CD4-positive, alpha-beta T cell treated with Interleukin-21 for 1 hour (primary cell): ENCODE measurements around the gene ZBTB49.
A peak's percentile ranks its signal among the peaks of the same experiment; 100 is the strongest.
"Not testable (repeated sequence)": the region's sequence is repeated elsewhere in the genome, so short reads cannot be mapped to it uniquely, and the experiment has no call there.

ENCODE experiments used
- DNase-seq: peaks from one replicate; pipeline ENCODE4 v3.0.0-alpha.2; 2020

ZBTB49 gene, protein sequence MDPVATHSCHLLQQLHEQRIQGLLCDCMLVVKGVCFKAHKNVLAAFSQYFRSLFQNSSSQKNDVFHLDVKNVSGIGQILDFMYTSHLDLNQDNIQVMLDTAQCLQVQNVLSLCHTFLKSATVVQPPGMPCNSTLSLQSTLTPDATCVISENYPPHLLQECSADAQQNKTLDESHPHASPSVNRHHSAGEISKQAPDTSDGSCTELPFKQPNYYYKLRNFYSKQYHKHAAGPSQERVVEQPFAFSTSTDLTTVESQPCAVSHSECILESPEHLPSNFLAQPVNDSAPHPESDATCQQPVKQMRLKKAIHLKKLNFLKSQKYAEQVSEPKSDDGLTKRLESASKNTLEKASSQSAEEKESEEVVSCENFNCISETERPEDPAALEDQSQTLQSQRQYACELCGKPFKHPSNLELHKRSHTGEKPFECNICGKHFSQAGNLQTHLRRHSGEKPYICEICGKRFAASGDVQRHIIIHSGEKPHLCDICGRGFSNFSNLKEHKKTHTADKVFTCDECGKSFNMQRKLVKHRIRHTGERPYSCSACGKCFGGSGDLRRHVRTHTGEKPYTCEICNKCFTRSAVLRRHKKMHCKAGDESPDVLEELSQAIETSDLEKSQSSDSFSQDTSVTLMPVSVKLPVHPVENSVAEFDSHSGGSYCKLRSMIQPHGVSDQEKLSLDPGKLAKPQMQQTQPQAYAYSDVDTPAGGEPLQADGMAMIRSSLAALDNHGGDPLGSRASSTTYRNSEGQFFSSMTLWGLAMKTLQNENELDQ

DNA sequence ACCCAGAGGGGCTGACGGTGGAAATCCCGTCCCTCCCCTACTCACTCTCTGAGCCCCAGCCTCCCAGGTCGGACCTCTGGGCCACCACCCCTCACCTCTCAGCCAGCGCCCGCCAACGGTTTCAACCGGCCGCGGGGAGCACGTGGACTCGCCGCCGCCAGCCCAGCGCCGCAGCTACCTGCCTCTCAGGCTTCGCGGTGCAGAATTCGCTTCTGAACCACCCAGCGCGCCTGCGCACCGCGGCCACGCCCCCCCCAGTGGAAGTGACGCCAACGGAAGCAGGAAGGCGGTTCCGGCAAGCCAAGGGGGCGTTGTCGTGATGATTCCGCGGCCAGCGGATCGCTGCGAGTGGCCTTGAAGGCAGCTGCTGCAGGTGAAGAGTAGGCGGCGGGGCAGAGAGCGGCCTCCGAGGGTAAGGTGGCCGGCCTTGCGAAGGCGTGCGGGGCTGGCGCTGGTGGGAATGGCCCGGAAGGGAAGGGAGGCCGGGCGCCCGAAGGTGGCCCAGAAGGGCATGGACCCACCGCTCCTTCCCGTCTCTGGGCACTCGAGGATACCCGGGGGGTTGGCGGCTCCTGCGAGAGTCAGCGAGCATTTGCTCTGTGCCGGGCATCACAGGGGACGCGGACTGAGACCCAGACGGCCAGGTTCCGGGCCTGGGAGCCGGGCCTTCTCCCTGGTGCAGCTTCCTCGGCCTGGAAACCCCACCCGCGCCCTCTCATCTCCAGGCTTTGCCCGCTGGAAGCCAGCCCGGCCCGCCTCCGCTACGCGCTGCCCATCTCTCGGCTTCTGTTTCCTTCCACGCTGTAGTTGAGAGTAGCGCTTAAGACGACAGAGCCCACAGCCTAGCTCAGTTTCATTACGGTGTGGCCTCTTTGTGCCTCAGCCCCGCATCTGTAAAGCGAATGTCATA is at the start of gene ZBTB49, which contains the start of gene LYAR:
ZBTB49 (plus strand) TSS at position 311 of the 910 bp plus-strand sequence. CDS start 9,695 bp downstream, outside the sequence.
LYAR (minus strand) TSS at position 214 of the 910 bp plus-strand sequence. CDS start 6,412 bp downstream, outside the sequence.
- DNase-seq, result peak; percentile 97

DNA sequence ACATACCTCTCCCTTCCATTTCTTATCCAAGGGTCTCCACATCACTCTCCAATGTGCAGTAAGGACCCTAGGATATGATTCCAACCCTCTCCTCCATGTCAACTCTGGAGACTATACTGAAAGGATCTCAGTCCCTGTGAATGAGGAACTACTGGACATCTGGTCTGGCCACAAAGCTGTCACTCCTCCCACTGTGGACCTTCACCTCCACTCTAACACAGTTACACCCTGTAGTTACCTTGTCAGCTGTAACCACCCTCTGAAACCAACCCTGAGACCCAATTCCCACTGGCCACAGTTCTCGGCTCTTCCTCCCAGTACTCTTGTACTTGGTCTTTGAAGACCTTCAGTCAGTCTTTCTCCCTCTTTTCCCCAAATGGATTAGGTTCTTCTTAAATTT is 44.9 kb upstream of the ZBTB49 start:
- DNase-seq, result no peak

DNA sequence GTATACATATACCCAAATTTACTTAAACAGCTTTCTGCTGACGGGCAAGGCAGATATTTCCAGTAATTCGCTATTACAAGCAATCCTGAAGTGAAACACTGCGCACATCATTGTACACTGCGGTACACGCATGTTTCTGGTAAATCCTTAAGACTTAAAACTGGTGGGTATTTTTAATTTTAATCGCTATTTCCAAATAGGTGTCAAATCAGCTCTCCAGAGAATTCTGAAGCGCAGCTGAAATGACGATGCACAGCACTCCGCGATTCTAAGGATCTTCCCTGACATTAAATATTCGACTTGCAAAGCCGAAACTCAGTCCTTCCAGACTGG is 42.4 kb upstream of the ZBTB49 start:
- DNase-seq, result no peak

DNA sequence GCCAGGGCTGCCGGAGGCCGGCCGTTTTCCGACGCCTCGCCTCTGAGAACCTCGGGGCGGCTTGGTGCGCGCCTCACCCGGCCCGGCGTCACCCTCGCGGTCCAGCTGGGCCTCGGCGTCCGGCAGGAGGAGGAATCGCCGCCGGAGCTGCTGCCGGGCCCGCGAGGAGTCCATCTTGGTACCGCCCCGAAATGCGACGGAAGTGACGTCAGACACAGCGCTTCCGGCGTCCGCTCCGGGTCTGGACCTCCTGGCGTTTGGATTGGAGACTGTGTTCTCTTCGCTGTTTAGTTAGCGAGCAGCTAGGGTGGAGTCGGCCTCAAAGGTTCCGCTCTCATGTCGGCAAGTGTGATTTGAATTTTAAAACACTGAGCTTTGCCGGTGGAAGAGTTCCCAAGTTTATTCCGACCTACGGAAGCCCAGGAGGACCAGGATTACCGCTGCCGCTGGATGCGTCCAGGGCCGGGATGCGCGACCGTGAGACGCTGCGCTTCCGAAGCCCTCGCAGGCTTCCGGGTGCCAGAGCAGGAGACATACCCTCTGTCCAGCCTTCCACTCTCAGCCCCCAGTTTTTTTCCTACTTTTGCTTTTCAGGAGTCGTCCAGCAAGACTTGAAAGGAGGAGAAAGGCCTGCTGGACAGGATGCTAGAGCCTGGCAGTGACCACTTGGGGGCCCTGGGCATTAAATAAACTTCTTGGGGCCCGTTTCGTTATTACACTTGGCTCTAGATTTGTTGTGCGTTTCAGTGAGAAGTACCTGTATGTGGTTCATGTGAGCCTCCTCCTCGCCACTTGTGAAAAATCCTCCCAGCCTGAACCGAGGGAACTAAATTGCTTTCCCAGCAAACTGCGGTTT is 41.8 kb upstream of the ZBTB49 start, which contains the start of gene TMEM128:
TMEM128 (minus strand) TSS at position 195 of the 856 bp plus-strand sequence; CDS start at position 174, 21 bp downstream.
- peak; percentile 94 for DNase-seq

DNA sequence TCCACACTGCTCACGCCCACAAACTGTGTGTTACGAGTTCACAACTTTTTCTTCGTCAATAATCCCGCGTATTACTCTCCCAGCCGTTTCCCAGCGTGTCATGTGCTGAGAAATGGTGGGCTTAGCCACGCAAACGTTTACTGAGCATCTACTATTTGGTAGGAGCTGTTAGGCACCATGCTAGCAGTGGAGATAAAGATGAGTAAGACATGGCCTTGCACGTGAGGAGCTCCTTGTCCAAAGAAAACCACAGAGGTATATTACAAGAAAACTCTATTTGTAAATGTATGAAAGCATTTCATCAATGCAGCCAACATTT is 41.2 kb upstream of the ZBTB49 start:
- peak; percentile 3 for DNase-seq

DNA sequence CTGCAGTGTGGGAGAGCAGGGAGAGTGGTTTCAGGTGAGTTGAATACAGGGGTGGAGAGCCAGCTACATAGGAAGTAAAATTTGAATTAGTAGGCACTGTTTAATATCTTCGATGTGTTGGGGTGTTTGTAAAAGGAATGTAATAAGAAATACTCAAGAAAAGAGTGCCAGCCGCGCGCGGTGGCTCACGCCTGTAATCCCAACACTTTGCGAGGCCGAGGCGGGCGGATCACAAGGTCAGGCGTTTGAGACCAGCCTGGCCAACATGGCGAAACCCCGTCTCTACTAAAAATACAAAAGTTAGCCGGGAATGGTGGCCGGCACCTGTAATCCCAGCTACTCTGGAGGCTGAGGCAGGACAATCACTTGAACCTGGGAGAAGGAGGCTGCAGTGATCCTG is 40.7 kb upstream of the ZBTB49 start:
- DNase-seq, result not testable (repeated sequence)

DNA sequence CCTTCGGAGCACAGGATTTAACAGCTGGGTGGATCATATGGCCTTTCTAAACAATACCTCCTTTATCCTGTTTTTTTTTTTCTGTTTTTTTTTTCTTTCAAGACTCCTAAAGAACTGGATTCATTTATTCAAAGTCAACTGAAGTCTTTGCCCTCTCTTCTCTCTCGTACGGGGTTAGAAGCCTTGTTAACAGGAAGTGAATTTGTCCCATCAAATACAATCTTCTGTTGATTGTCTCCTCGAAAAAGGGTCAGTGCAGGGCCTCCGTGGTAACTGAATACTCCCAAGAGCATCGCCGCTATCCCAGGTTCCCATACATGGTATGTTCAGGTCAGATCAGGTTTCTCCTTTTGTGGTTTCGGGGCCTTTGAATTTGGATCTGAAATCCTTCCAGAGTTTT is 40.2 kb upstream of the ZBTB49 start:
- DNase-seq, result no peak

DNA sequence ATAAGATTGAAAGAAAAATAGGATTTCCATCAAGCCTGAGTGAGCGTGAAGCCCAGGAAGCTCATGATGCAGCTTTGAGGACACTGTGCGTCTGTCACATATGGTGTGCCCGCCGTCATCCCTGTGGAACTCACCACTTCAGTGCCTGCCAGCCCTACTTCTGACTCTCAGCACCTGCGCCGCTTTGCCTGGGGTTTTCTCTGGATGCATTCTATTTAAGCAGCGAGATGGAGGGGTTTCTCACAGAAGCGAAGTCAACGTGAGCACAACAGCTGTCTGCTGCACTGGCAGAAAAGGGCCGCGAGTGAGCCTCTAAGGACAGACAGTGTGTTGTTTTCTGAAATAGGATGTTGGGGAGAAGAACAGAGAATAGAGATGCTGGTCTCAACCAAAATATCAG is 35.9 kb upstream of the ZBTB49 start:
- DNase-seq, result no peak

DNA sequence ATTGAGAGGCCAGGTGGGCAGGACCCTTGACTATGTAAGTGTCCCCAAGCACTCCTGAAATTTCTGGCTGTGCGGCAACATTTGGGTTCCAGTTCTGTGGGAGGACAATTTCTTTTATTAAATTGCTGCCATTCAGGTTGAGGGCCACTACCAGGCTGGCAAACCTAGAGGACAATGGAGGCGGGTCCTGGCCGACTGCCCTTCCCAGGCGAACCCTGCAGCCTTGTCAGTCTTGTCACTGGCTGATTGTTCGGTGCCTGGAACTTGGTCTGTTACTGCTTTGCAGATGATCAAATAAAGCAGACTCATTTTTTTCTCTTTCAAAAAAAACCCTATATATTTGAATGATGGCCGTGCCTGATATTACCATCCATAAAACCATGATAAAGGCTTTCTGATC is 35.4 kb upstream of the ZBTB49 start:
- DNase-seq, result no peak

DNA sequence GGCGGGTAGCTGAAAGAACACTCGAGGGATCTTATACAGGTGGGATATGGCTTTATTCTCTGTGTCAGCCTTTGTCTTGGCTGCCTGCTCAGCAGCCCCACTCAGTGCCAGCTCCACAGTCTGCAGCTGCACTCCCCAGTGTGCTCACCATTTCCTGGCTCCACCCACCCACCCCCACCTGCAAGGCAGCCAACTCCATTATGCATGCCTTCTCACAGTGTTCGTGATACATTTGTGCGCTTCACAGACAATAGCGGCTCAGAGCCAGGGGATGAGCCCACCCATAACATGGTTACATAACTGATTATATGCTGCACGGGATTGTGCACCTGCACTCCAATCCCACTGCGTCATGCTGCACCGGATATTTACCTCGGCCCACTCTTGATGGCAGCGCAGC is 33.3 kb upstream of the ZBTB49 start:
- no peak for DNase-seq

DNA sequence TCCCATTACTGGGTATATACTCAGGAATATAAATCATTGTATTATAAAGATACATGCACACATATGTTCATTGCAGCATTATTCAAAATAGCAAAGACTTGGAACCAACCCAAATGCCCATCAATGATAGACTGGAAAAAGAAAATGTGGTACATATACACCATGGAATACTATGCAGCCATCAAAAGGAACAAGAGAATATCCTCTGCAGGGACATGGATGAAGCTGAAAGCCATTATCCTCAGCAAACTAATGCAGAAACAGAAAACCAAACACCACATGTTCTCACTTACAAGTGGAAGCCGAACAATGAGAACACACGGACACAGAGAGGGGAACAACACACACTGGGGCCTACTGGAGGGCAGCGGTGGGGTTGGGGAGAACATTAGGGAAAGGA is 32.3 kb upstream of the ZBTB49 start:
- DNase-seq, result not testable (repeated sequence)

DNA sequence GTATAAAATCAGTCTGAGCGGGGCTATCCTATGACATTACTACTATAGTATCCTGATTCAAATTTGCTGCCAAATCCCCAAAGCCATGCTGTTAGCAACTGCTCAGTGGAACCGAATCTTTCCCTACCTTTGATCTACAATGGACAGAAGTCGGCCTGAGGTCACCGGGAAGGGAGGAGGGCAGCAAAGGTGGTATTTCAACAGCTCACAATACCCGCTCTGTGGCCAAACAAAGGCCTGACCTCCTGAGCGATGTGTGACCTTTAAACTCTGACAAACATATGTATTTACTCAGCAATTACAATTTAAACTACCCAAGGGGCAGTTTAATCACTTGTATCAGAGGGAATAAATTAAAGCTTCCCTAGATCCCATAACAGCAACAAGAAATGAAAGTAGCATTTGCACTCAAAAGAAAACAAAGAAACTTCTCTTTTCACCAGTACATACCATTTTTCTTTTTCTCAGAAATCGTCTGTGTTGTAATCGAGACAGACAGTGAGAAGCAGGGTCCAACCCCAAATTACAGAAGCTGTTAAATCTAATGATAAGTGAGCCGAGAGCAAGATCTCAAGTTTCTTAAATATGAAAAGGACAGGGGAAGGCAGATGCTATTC is 30.5 kb upstream of the ZBTB49 start:
- DNase-seq, result no peak

DNA sequence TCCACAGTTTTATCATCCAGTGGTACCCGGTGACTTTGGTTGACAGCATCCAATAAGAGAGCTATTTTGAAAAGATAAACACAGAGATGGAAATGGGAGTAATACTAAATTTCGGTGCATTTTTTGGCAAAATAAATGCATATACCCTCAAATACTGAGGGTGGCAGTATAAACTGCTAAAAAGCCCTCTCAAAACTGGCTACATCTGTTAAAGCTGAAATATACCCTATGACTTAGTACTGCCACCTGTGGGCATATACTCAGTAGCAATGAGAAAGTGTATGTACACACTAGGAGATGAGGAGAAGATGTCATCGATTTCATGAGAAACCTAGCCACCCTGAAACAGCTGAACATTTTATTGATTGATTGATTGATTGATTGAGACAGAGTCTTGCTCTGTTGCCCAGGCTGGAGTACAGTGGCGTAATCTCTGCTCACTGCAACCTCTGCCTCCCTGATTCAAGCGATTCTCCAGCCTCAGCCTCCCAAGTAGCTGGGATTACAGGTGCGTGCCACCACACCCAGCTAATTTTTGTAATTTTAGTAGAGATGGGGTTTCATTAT is 29.8 kb upstream of the ZBTB49 start:
- peak; percentile 81 for DNase-seq

DNA sequence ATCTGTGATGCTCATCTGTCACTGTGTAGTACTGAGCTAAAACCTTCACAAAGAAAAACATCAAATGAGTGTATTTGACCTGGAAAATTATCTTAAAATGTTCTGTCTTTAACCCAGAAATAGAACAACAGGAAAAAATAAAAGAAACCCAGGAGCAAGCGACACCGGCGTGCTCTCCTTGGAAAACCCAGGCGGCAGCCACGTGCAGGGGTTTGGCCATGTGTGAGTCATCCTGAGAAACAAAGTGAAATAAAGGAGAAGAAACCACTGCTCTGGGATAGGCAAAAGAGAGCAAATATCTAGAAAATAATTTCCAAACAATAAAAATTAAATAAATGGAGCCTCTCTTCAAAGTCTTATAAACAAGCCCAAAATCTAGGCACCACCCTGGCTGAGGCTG is 22.1 kb upstream of the ZBTB49 start:
- DNase-seq, result no peak

DNA sequence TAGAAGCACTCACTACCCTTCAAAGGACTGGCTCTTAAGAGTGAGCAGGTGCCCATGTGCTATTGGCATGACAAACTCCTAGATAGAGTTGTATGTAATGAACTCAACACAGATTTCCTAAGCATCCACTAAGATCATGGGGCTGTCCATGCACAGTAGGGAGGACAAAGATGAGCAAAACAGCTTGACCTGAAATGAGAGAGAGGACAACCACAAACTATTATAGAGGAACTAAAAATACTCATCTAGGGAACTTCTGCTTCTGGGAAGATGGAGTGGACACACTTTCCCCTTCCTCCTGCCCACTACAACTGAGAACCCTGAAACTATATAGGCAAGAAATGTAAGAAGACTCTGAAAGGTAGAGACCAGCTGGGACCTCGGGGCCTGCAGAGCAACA is 21.3 kb upstream of the ZBTB49 start:
- no peak for DNase-seq

DNA sequence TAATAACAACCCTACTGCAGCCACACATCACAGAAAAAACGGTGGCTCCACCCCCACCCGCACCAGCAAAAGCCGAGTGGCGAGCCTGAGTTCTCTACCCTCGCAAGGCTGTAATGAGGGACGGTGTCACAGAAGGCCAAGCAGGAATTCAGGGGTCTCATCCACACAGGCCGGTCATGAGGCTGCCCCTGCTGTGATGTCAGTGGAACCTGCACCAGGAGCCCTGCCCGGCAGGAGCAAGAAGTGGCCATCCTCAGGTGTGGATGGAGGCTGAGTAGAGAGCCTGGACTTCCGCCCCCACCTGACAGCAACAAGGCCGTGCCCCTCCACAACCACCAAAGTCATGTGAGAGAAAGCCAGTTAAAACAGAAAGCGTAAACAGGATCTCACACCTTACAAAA is 20.7 kb upstream of the ZBTB49 start:
- DNase-seq, result peak; percentile 74

DNA sequence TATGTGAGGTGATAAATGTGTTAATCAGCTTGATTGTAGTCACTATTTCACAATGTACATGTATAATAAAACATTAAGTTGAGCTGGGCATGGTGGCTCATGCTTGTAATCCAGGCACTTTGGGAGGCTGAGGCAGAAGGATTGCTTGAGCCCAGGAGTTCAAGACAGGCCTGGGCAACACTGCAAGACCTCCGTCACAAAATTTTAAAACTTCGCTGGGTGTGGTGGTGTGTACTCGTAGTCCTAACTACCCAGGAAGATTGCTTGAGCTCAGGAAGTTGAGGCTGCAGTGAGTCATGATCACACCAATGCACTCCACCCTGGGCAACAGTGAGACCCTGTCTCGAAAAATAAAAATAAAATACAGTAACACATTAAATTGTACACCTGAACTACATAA is 20.2 kb upstream of the ZBTB49 start:
- DNase-seq, result peak; percentile 70

DNA sequence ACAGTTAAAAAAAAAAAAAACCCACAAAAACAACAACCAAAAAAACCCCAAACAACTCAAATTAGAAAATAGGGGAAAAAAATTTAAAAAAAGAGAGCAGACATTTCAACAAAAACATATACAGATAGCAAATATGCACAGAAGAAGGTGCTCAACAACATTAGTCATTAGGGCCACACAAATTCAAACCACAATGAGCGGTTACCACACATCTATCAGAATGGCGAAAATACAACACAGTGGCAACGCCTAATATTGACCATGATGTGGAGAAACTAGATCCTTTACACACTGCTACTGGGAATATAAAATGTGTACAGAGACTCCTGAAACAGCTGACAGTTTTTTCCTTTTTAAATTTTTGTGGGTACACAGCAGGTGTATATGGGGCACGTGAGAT is 19.5 kb upstream of the ZBTB49 start:
- DNase-seq, result peak; percentile 23

DNA sequence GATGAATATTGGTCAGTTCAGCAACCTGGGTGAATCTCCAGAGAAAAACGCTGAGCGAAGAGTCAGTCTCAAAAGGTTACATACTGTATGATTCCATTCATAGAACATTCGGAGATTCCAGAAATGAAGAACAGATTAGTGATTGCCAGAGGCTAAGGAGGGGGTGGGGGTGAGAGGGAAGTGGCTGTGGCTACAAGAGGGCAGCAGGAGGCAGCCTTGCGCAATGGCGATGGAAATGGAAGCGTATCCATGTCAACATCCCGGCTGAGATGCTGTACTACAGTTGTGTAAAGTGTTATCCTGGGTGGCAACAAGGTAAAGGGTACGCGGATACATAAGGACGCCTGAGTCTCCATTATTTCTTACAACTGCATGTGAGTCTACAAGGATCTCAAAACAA is 18.1 kb upstream of the ZBTB49 start:
- no peak for DNase-seq

DNA sequence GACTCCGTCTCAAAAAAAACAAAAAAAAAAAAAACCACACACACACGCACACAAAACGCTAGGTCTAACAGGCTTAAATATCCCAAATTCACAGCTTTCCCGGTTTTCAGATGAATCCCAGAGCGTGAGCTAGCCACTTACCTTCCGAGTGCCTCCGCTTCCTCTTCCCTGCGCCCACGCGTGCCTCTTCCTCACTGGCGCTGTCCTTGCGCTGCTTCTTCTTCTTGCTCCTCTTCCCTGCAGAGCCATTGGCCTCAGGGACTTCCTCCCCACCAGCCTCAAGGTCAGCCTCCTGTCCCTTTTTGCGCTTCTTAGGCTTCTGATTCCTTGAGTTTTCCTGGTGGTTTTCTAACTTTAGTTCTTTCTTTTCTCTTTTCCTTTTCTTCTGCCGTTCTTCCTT is 15.8 kb upstream of the ZBTB49 start:
- DNase-seq, result no peak

DNA sequence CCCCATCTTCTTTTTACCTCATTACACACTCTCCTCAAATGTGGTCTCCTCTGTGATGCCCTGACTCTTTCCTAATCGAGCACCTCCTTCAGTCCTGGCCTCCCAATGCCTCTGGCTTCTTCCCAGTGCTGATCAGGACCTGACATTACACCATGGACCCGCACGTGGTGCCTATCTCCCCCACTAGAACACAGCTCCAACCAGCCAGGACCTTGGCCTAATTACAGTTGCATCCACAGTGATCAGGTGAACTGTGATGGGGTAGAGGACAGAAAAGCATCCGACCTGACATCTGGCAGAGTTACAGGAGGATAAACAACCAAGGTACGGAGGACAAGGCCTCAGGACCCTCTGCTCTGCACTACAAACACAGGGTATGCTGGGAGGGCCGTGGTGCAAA is 12.5 kb upstream of the ZBTB49 start:
- DNase-seq, result no peak
